Measurements from ENCODE around the gene CCDC120. TPM values are rescaled to one million over a fixed set of nuclear protein-coding genes. Genes with fewer than 3 reads are reported as not detected.
A peak's percentile ranks its signal among the peaks of the same experiment; 100 is the strongest.

The CCDC120 gene
- total and polyA plus RNA-seq, 9 of the 15 experiments (the other 6 are each of a cell fraction or from before 2014, with no cell fraction given), result 0.13 to 3.6 (median 0.54) TPM

- TF ChIP-seq, protein P1, sequence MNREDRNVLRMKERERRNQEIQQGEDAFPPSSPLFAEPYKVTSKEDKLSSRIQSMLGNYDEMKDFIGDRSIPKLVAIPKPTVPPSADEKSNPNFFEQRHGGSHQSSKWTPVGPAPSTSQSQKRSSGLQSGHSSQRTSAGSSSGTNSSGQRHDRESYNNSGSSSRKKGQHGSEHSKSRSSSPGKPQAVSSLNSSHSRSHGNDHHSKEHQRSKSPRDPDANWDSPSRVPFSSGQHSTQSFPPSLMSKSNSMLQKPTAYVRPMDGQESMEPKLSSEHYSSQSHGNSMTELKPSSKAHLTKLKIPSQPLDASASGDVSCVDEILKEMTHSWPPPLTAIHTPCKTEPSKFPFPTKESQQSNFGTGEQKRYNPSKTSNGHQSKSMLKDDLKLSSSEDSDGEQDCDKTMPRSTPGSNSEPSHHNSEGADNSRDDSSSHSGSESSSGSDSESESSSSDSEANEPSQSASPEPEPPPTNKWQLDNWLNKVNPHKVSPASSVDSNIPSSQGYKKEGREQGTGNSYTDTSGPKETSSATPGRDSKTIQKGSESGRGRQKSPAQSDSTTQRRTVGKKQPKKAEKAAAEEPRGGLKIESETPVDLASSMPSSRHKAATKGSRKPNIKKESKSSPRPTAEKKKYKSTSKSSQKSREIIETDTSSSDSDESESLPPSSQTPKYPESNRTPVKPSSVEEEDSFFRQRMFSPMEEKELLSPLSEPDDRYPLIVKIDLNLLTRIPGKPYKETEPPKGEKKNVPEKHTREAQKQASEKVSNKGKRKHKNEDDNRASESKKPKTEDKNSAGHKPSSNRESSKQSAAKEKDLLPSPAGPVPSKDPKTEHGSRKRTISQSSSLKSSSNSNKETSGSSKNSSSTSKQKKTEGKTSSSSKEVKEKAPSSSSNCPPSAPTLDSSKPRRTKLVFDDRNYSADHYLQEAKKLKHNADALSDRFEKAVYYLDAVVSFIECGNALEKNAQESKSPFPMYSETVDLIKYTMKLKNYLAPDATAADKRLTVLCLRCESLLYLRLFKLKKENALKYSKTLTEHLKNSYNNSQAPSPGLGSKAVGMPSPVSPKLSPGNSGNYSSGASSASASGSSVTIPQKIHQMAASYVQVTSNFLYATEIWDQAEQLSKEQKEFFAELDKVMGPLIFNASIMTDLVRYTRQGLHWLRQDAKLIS (CRISPR knock-in tag; IDR thresholded peaks at IDR 0.05), result 0 out of 2 replicates have a peak, but pooled peaks have one; percentile 30
- TF ChIP-seq KHSRP (IDR thresholded peaks at IDR 0.05) (no peak), SRF (CRISPR knock-in tag; IDR thresholded peaks at IDR 0.05) (0 out of 4 replicates have a peak, but pooled peaks of 1 of the 2 experiments have one; percentile 27), TRIM24 (IDR thresholded peaks at IDR 0.05) (peak in 1 of 2 experiments; percentile 69; a peak in 2 of 4 replicates), HDAC1 (IDR thresholded peaks at IDR 0.05) (peak in 1 of 2 experiments; percentile 34; a peak in 2 of 4 replicates), DLX4 (CRISPR knock-in tag; IDR thresholded peaks at IDR 0.05) (no peak)
- TF ChIP-seq, protein P2, sequence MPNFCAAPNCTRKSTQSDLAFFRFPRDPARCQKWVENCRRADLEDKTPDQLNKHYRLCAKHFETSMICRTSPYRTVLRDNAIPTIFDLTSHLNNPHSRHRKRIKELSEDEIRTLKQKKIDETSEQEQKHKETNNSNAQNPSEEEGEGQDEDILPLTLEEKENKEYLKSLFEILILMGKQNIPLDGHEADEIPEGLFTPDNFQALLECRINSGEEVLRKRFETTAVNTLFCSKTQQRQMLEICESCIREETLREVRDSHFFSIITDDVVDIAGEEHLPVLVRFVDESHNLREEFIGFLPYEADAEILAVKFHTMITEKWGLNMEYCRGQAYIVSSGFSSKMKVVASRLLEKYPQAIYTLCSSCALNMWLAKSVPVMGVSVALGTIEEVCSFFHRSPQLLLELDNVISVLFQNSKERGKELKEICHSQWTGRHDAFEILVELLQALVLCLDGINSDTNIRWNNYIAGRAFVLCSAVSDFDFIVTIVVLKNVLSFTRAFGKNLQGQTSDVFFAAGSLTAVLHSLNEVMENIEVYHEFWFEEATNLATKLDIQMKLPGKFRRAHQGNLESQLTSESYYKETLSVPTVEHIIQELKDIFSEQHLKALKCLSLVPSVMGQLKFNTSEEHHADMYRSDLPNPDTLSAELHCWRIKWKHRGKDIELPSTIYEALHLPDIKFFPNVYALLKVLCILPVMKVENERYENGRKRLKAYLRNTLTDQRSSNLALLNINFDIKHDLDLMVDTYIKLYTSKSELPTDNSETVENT (CRISPR knock-in tag; IDR thresholded peaks at IDR 0.05), result no peak
Observed at GRCh38 chrX:49039598-49040375, 19.0 kb upstream of the CCDC120 start (continued).
